Transverse colon (tissue), 4 donors: Measurements from ENCODE around the gene TCEA3. TPM values are rescaled to one million over a fixed set of nuclear protein-coding genes. Genes with fewer than 3 reads are reported as not detected.

Source experiments
- DNase-seq: peaks from one replicate; pipeline ENCODE4 v3.0.0-alpha.2; 2019
- H3K27ac ChIP-seq, 4 donors: fragments of 200-600 bp; sonication (generic); 2 replicates each; pipeline ENCODE4 v1.5.1; 2016 to 2018; ENCODE audit warnings: inconsistent platforms in 4 of 4
- H3K27me3 ChIP-seq: fragments of 200-600 bp; sonication (generic); 2 replicates; pipeline ENCODE4 v1.5.1; 2017; ENCODE audit warnings: inconsistent platforms
- H3K36me3 ChIP-seq, 4 donors: fragments of 200-600 bp; sonication (generic); 2 replicates each; pipeline ENCODE4 v1.5.1; 2017 to 2019; ENCODE audit warnings: inconsistent platforms in 4 of 4
- H3K4me1 ChIP-seq, 4 donors: fragments of 200-600 bp; sonication (generic); 2 replicates each; pipeline ENCODE4 v1.5.1; 2017 to 2020; ENCODE audit warnings: inconsistent platforms in 4 of 4
- H3K4me3 ChIP-seq, 4 donors: fragments of 200-600 bp; sonication (generic); 1 replicate in 1 of 4; 2 replicates in 3 of 4; pipeline versions ENCODE4 v1.5.1 to v1.6.1; 2017 to 2019; ENCODE audit warnings: inconsistent platforms in 4 of 4
- H3K9me3 ChIP-seq, 2 donors: fragments of 200-600 bp; sonication (generic); 2 replicates each; pipeline ENCODE4 v1.5.1; 2017 to 2019; ENCODE audit warnings: inconsistent platforms in 2 of 2
- CTCF ChIP-seq, 5 experiments: fragments of 200-600 bp in 3 of 5; fragments of 450-650 bp in 2 of 5; sonication (generic) in 3 of 5; IDR thresholded peaks; 1 replicate in 2 of 5; 2 replicates in 3 of 5; pipeline ENCODE4 v1.5.1; 2016 to 2017; ENCODE audit warnings: antibody characterized with exemption in 5 of 5, inconsistent platforms in 3 of 5, mild to moderate bottlenecking in 2 of 5, moderate library complexity in 1 of 5
- EP300 ChIP-seq: sonication (generic); formaldehyde crosslinking; IDR thresholded peaks from one replicate; pipeline ENCODE4 v1.6.1; 2017; ENCODE audit warnings: antibody characterized with exemption, low read depth
- POLR2A ChIP-seq: fragments of 450-650 bp; IDR thresholded peaks from one replicate; pipeline ENCODE4 v1.6.1; 2016; ENCODE audit warnings: antibody characterized with exemption, mild to moderate bottlenecking, moderate library complexity
- POLR2AphosphoS5 ChIP-seq, 3 donors: sonication (generic); formaldehyde crosslinking; IDR thresholded peaks; one replicate each; pipeline ENCODE4 v1.6.1; 2016; ENCODE audit warnings: antibody characterized with exemption in 3 of 3
- WGBS, 2 donors: methylation state at CpG; one replicate each; pipeline ENCODE4 v1.1.5; 2018; ENCODE audit warnings: low coverage in 1 of 2; 5-methylcytosine and 5-hydroxymethylcytosine counted together
- in situ Hi-C, 4 donors: fragments of 200-750 bp; cut with MboI; loops; one replicate each; pipeline versions ENCODE4 v1.15.0 to v1.15.1; 2017; ENCODE audit warnings: low sequenced_read_pairs in 3 of 4, low pct_ligation_motif_present in 1 of 4, low pct_unique_long_range_greater_than_20kb in 1 of 4
- intact Hi-C: fragments of 100-400 bp; cut with DNase I; formaldehyde crosslinking; loops from one replicate; pipeline ENCODE4 v1.15.1; 2023; ENCODE audit warnings: low total_unique reads
- total RNA-seq, 4 donors: library from RNA; depleted of rRNA; stranded (reverse); fragments of >200 nt; gene quantifications; one replicate each; pipeline ENCODE4 v1.1.0, GENCODE V29; 2016

TCEA3 gene
- total RNA-seq, result 100 to 1,000 TPM; 137 to 761 (median 198) TPM

GRCh38 chr1:23424293-23425192 is at the start of gene TCEA3:
TSS of gene TCEA3 (minus strand) at chr1:23424748. CDS start at chr1:23424633, 115 bp downstream.
- intact Hi-C loops (no loop called here), in situ Hi-C loops (no loop called here)
- 2% methylated on average over 66 of the region's 84 CpGs; no CpG with 5 or more reads in 1 of the 2 donors for WGBS, 2 donors
- peak; percentile 76 for DNase-seq
- H3K9me3 ChIP-seq, result no peaks in the 10 kb centered on the region
- no peaks in the 10 kb centered on the region for H3K36me3 ChIP-seq
- no peak for TF ChIP-seq CTCF (IDR thresholded peaks at IDR 0.05)
- no peak for TF ChIP-seq EP300
- TF ChIP-seq POLR2A, result peak; percentile 47
- peak; percentile 9 to 60 (median 48) for TF ChIP-seq POLR2AphosphoS5 (IDR thresholded peaks at IDR 0.05)
- H3K27ac ChIP-seq, result peak within 1 kb of the TSS; percentile 92 to 95 (median 92)
- peak within 1 kb of the TSS; percentile 46 to 86 (median 63) for H3K4me3 ChIP-seq
- H3K27me3 ChIP-seq, result no peaks in the 10 kb centered on the region
- H3K4me1 ChIP-seq, result peaks cover 15 to 51% (median 41%) of the 10 kb centered on the region in 4 donors

GRCh38 chr1:23473037-23473800 is 48.7 kb upstream of the TCEA3 start:
- Histone ChIP-seq H3K27ac (no peak overlapping the region), H3K4me1 (peaks cover 0 to 9% (median 4%) of the 10 kb centered on the region in 4 donors), H3K36me3 (no peaks in the 10 kb centered on the region), H3K4me3 (no peak overlapping the region), H3K9me3 (no peaks in the 10 kb centered on the region), H3K27me3 (no peaks in the 10 kb centered on the region)
- 88% methylated on average over 6 of the region's 6 CpGs; no CpG with 5 or more reads in 1 of the 2 donors for WGBS, 2 donors
- TF ChIP-seq POLR2A (no peak), CTCF (IDR thresholded peaks at IDR 0.05) (no peak), POLR2AphosphoS5 (IDR thresholded peaks at IDR 0.05) (no peak), EP300 (no peak)
- DNase-seq, result no peak
- in situ Hi-C loops (no loop called here), intact Hi-C loops (no loop called here)

- Histone ChIP-seq H3K27ac (no peak overlapping the region), H3K27me3 (no peaks in the 10 kb centered on the region), H3K36me3 (no peaks in the 10 kb centered on the region), H3K4me3 (no peak overlapping the region), H3K9me3 (no peaks in the 10 kb centered on the region), H3K4me1 (peaks cover 0 to 9% (median 4%) of the 10 kb centered on the region in 4 donors)
- intact Hi-C loops, result no loop called here
- DNase-seq, result no peak
- TF ChIP-seq EP300 (no peak), POLR2AphosphoS5 (IDR thresholded peaks at IDR 0.05) (no peak), POLR2A (no peak), CTCF (IDR thresholded peaks at IDR 0.05) (no peak)
- in situ Hi-C loops, result no loop called here
- 70 to 76% methylated on average over 4 to 5 of the region's 5 CpGs for WGBS, 2 donors
Observed at GRCh38 chr1:23472351-23473036, 47.9 kb upstream of the TCEA3 start.
